HEK293T (cell line): ENCODE data around the gene GMCL2.

ENCODE experiments used
- BHLHE40 ChIP-seq: fragments of 450-650 bp; IDR thresholded peaks from 2 replicates; pipeline ENCODE4 v1.6.1; 2016; ENCODE audit warnings: mild to moderate bottlenecking, moderate library complexity, borderline replicate concordance
- HDGF ChIP-seq: fragments of 450-650 bp; IDR thresholded peaks from 2 replicates; pipeline ENCODE4 v1.6.1; 2017; ENCODE audit warnings: antibody characterized with exemption, borderline replicate concordance

GRCh38 chr5:178227929-178228328, 40.8 kb upstream of the GMCL2 start:
- TF ChIP-seq HDGF (no peak), BHLHE40 (no peak)
